Neural progenitor cell (in vitro differentiated cells): ENCODE results near the gene ZCCHC18. TPM values are rescaled to one million over a fixed set of nuclear protein-coding genes. Genes with fewer than 3 reads are reported as not detected.
A peak's percentile ranks its signal among the peaks of the same experiment; 100 is the strongest.

ENCODE experiments used
- DNase-seq: peaks from one replicate; pipeline ENCODE4 v3.0.0-alpha.2; 2016; ENCODE audit warnings: low spot score
- H2AFZ ChIP-seq: fragments of 200-600 bp; sonication (generic); replicated peaks from 2 replicates; pipeline ENCODE4 v1.6.1; 2016; ENCODE audit warnings: antibody characterized with exemption
- H3F3A ChIP-seq: fragments of 200-600 bp; sonication (generic); 2 replicates; pipeline ENCODE4 v1.6.1; 2016; ENCODE audit warnings: antibody characterized with exemption, low read depth
- H3K27ac ChIP-seq: fragments of 200-600 bp; sonication (generic); 2 replicates; pipeline ENCODE4 v1.5.1; 2016; ENCODE audit warnings: mild to moderate bottlenecking
- H3K27me3 ChIP-seq: fragments of 200-600 bp; sonication (generic); 2 replicates; pipeline ENCODE4 v1.6.1; 2016; ENCODE audit warnings: mild to moderate bottlenecking, moderate library complexity
- H3K36me3 ChIP-seq: fragments of 200-600 bp; sonication (generic); 2 replicates; pipeline ENCODE4 v1.5.1; 2016
- H3K4me1 ChIP-seq: fragments of 200-600 bp; sonication (generic); 2 replicates; pipeline ENCODE4 v1.6.1; 2016; ENCODE audit warnings: mixed run types
- H3K4me2 ChIP-seq: fragments of 200-600 bp; sonication (generic); 2 replicates; pipeline ENCODE4 v1.6.1; 2016
- H3K4me3 ChIP-seq: fragments of 200-600 bp; sonication (generic); 2 replicates; pipeline ENCODE4 v1.5.1; 2016
- H3K79me2 ChIP-seq: fragments of 200-600 bp; sonication (generic); 2 replicates; pipeline ENCODE4 v1.6.1; 2016; ENCODE audit warnings: low read depth
- H3K9ac ChIP-seq: fragments of 200-600 bp; sonication (generic); 2 replicates; pipeline ENCODE4 v1.6.1; 2016
- H3K9me3 ChIP-seq: fragments of 200-600 bp; sonication (generic); 2 replicates; pipeline ENCODE4 v1.5.1; 2016; ENCODE audit warnings: low read depth
- H4K20me1 ChIP-seq: fragments of 200-600 bp; sonication (generic); 2 replicates; pipeline ENCODE4 v1.6.1; 2016; ENCODE audit warnings: low read depth
- H3K27ac Mint-ChIP-seq: 3 replicates; pipeline ENCODE4 v1.8.0; 2021; ENCODE audit warnings: mixed read lengths
- H3K27me3 Mint-ChIP-seq: 2 replicates; pipeline ENCODE4 v1.8.0; 2022; ENCODE audit warnings: low read depth, mild to moderate bottlenecking, inconsistent platforms, moderate library complexity, mixed read lengths; ENCODE audit not compliant: insufficient read depth
- H3K36me3 Mint-ChIP-seq: 3 replicates; pipeline ENCODE4 v1.8.0; 2021; ENCODE audit warnings: mixed read lengths
- H3K4me1 Mint-ChIP-seq: 3 replicates; pipeline ENCODE4 v1.8.0; 2021; ENCODE audit warnings: mixed read lengths
- H3K4me3 Mint-ChIP-seq: 3 replicates; pipeline ENCODE4 v1.8.0; 2021; ENCODE audit warnings: mild to moderate bottlenecking, moderate library complexity, mixed read lengths
- H3K9me3 Mint-ChIP-seq: 3 replicates; pipeline ENCODE4 v1.8.0; 2020; ENCODE audit warnings: mixed read lengths
- CTCF ChIP-seq: fragments of 200-600 bp; sonication (generic); IDR thresholded peaks from 2 replicates; pipeline ENCODE4 v1.5.1; 2017; ENCODE audit warnings: antibody characterized with exemption, mild to moderate bottlenecking
- EZH2 ChIP-seq: fragments of 200-600 bp; sonication (generic); IDR thresholded peaks from 2 replicates; pipeline ENCODE4 v1.6.1; 2017; ENCODE audit warnings: antibody characterized with exemption, mild to moderate bottlenecking, moderate library complexity
- EZH2phosphoT487 ChIP-seq: fragments of 200-600 bp; sonication (generic); IDR thresholded peaks from 2 replicates; pipeline ENCODE4 v1.6.1; 2017; ENCODE audit warnings: antibody characterized with exemption
- total RNA-seq: library from RNA; depleted of rRNA; stranded (reverse); fragments of >200 nt; gene quantifications from 2 replicates; pipeline ENCODE4 v1.2.3, GENCODE V29; 2015; ENCODE audit warnings: low replicate concordance

Gene ZCCHC18
- total RNA-seq, 1 donor from 2014 or later = 4.6 TPM

GRCh38 chrX:104113222-104113965, 1.1 kb downstream of the ZCCHC18 start:
- no peak overlapping the region for H3K9ac ChIP-seq
- peak overlapping the region; percentile 97 for H3K27ac Mint-ChIP-seq
- H3K9me3 Mint-ChIP-seq = no peaks in the 10 kb centered on the region

GRCh38 chrX:104117759-104118158, 5.4 kb downstream of the ZCCHC18 start:
- H3K9me3 Mint-ChIP-seq = no peaks in the 10 kb centered on the region
- TF ChIP-seq EZH2 = no peak
- no peak for TF ChIP-seq CTCF
- no peak for TF ChIP-seq EZH2phosphoT487

More at GRCh38 chrX:104113222-104113965, 1.1 kb downstream of the ZCCHC18 start:
- H3K27ac ChIP-seq = peak overlapping the region; percentile 67
- peak overlapping the region; percentile 68 for H2AFZ ChIP-seq
- TF ChIP-seq EZH2 = no peak
- peak; percentile 54 for TF ChIP-seq CTCF
- Mint-ChIP-seq H3K4me1 (peaks cover 72% of the 10 kb centered on the region), H3K36me3 (peaks cover 6% of the 10 kb centered on the region), H3K27me3 (peaks cover 3% of the 10 kb centered on the region), H3K4me3 (peak overlapping the region; percentile 96)
- peaks cover 22% of the 10 kb centered on the region for H3F3A ChIP-seq
- H3K4me3 ChIP-seq = peak overlapping the region; percentile 63
- peaks cover 8% of the 10 kb centered on the region for H4K20me1 ChIP-seq
- H3K4me2 ChIP-seq = peak overlapping the region; percentile 82
- H3K9me3 ChIP-seq = no peaks in the 10 kb centered on the region
- H3K79me2 ChIP-seq = no peaks in the 10 kb centered on the region
- peaks cover 18% of the 10 kb centered on the region for H3K4me1 ChIP-seq
- peak; percentile 80 for DNase-seq
- no peaks in the 10 kb centered on the region for H3K27me3 ChIP-seq
- no peaks in the 10 kb centered on the region for H3K36me3 ChIP-seq

GRCh38 chrX:104118765-104119164, 6.4 kb downstream of the ZCCHC18 start:
- no peaks in the 10 kb centered on the region for H3K27me3 ChIP-seq
- Mint-ChIP-seq H3K36me3 (peaks cover 4% of the 10 kb centered on the region), H3K4me1 (peaks cover 43% of the 10 kb centered on the region), H3K4me3 (no peak overlapping the region), H3K27me3 (peaks cover 5% of the 10 kb centered on the region), H3K9me3 (no peaks in the 10 kb centered on the region), H3K27ac (no peak overlapping the region)
- H3K4me2 ChIP-seq = no peak overlapping the region
- TF ChIP-seq CTCF = no peak
- TF ChIP-seq EZH2 = no peak
- TF ChIP-seq EZH2phosphoT487 = no peak
- peaks cover 4% of the 10 kb centered on the region for H4K20me1 ChIP-seq
- H3K4me1 ChIP-seq = peaks cover 6% of the 10 kb centered on the region
- no peaks in the 10 kb centered on the region for H3K36me3 ChIP-seq
- H3F3A ChIP-seq = peaks cover 10% of the 10 kb centered on the region
- no peak overlapping the region for H3K4me3 ChIP-seq
- H3K9ac ChIP-seq = no peak overlapping the region
- no peak overlapping the region for H2AFZ ChIP-seq
- no peaks in the 10 kb centered on the region for H3K79me2 ChIP-seq
- H3K9me3 ChIP-seq = no peaks in the 10 kb centered on the region
- H3K27ac ChIP-seq = no peak overlapping the region
- DNase-seq = no peak

More at GRCh38 chrX:104117759-104118158, 5.4 kb downstream of the ZCCHC18 start:
- H3K79me2 ChIP-seq = no peaks in the 10 kb centered on the region
- H3K9ac ChIP-seq = no peak overlapping the region
- Mint-ChIP-seq H3K4me1 (peaks cover 52% of the 10 kb centered on the region), H3K27ac (no peak overlapping the region), H3K4me3 (no peak overlapping the region), H3K36me3 (peaks cover 4% of the 10 kb centered on the region), H3K27me3 (peaks cover 3% of the 10 kb centered on the region)
- H3K4me2 ChIP-seq = no peak overlapping the region
- no peaks in the 10 kb centered on the region for H3K36me3 ChIP-seq
- peaks cover 18% of the 10 kb centered on the region for H3F3A ChIP-seq
- no peak overlapping the region for H3K27ac ChIP-seq
- H2AFZ ChIP-seq = no peak overlapping the region
- no peak overlapping the region for H3K4me3 ChIP-seq
- no peak for DNase-seq
- H3K9me3 ChIP-seq = no peaks in the 10 kb centered on the region
- H4K20me1 ChIP-seq = peaks cover 8% of the 10 kb centered on the region
- no peaks in the 10 kb centered on the region for H3K27me3 ChIP-seq
- peaks cover 9% of the 10 kb centered on the region for H3K4me1 ChIP-seq
